ENCODE results near the gene COMMD4.

COMMD4 gene

GRCh38 chr15:75357976-75358673, 22.3 kb downstream of the COMMD4 start:
- no peak for DNase-seq

- DNase-seq, result no peak
These were observed 23.1 kb downstream of the COMMD4 start for GRCh38 chr15:75358771-75359536.

- DNase-seq, result no peak
These were observed 23.8 kb downstream of the COMMD4 start for GRCh38 chr15:75359537-75360250.

GRCh38 chr15:75360391-75360790, 24.5 kb downstream of the COMMD4 start:
- no peak for DNase-seq

- DNase-seq, result no peak
These were observed 25.0 kb downstream of the COMMD4 start for GRCh38 chr15:75360856-75361255.

GRCh38 chr15:75361361-75361988, 25.6 kb downstream of the COMMD4 start:
- DNase-seq, result no peak

- no peak for DNase-seq
These were observed 26.3 kb downstream of the COMMD4 start for GRCh38 chr15:75361989-75362641.

- DNase-seq, result no peak
These were observed 26.9 kb downstream of the COMMD4 start for GRCh38 chr15:75362642-75363249.

- no peak for DNase-seq
These were observed 27.9 kb downstream of the COMMD4 start for GRCh38 chr15:75363786-75364185.

GRCh38 chr15:75364881-75365280, 29.0 kb downstream of the COMMD4 start:
- no peak for DNase-seq

- DNase-seq, result no peak
These were observed 30.3 kb downstream of the COMMD4 start for GRCh38 chr15:75366163-75366562.

- DNase-seq, result no peak
These were observed 31.1 kb downstream of the COMMD4 start for GRCh38 chr15:75367006-75367405.

GRCh38 chr15:75367406-75367912, 31.6 kb downstream of the COMMD4 start:
- DNase-seq, result no peak

GRCh38 chr15:75367913-75368688, 32.2 kb downstream of the COMMD4 start, which contains the start of gene MAN2C1:
Gene MAN2C1 (minus strand): TSS chr15:75368607. CDS start chr15:75368583, 24 bp downstream.
- DNase-seq, result peak; percentile 95

GRCh38 chr15:75368689-75369239, 32.9 kb downstream of the COMMD4 start:
- DNase-seq, result no peak

GRCh38 chr15:75369897-75370581, 34.2 kb downstream of the COMMD4 start:
- no peak for DNase-seq

GRCh38 chr15:75371486-75371885, 35.6 kb downstream of the COMMD4 start:
- no peak for DNase-seq

GRCh38 chr15:75371901-75372688, 36.2 kb downstream of the COMMD4 start:
- no peak for DNase-seq

GRCh38 chr15:75380773-75381172, 44.9 kb downstream of the COMMD4 start:
- no peak for DNase-seq

All from right forelimb (tissue), 1 donor.